Uterus (tissue), 4 donors: ENCODE data around the gene MAP3K6. TPM values are rescaled to one million over a fixed set of nuclear protein-coding genes. Genes with fewer than 3 reads are reported as not detected.

Experiments used
- DNase-seq, 2 donors: peaks; one replicate each; pipeline ENCODE4 v3.0.0-alpha.2; 2019 to 2020
- H3K27ac ChIP-seq, 2 donors: fragments of 200-600 bp; sonication (generic); 1 replicate in 1 of 2; 2 replicates in 1 of 2; pipeline ENCODE4 v1.5.1; 2016 to 2018
- H3K27me3 ChIP-seq, 2 donors: fragments of 200-600 bp; sonication (generic); one replicate each; pipeline ENCODE4 v1.5.1; 2018 to 2019; ENCODE audit warnings: control low read depth in 1 of 2
- H3K36me3 ChIP-seq, 2 donors: fragments of 200-600 bp; sonication (generic); one replicate each; pipeline ENCODE4 v1.5.1; 2019; ENCODE audit warnings: control low read depth in 1 of 2
- H3K4me1 ChIP-seq, 2 donors: fragments of 200-600 bp; sonication (generic); one replicate each; pipeline ENCODE4 v1.5.1; 2018 to 2019; ENCODE audit warnings: control low read depth in 1 of 2
- H3K4me3 ChIP-seq, 2 donors: fragments of 200-600 bp; sonication (generic); 1 replicate in 1 of 2; 2 replicates in 1 of 2; pipeline ENCODE4 v1.5.1; 2018 to 2019; ENCODE audit warnings: mild to moderate bottlenecking in 1 of 2
- H3K9me3 ChIP-seq, 2 donors: fragments of 200-600 bp; sonication (generic); one replicate each; pipeline ENCODE4 v1.5.1; 2019; ENCODE audit warnings: control low read depth in 1 of 2
- POLR2A ChIP-seq, 2 donors: fragments of 450-650 bp; IDR thresholded peaks; one replicate each; pipeline ENCODE4 v1.6.1; 2016; ENCODE audit warnings: antibody characterized with exemption in 2 of 2, mild to moderate bottlenecking in 1 of 2, moderate library complexity in 1 of 2
- intact Hi-C: fragments of 100-400 bp; cut with DNase I; formaldehyde crosslinking; loops from one replicate; pipeline ENCODE4 v1.15.1; 2023; ENCODE audit warnings: low total_unique reads
- total RNA-seq, 4 donors: library from RNA; depleted of rRNA in 3 of 4; stranded (reverse); fragments of >200 nt in 3 of 4; gene quantifications; one replicate each; pipeline versions ENCODE4 v1.1.0 to v1.2.4, GENCODE V29; 2014 to 2023
- TF ChIP-seq, protein P1 (sequence below), 4 experiments: fragments of 200-600 bp in 2 of 4; fragments of 450-650 bp in 2 of 4; sonication (generic) in 2 of 4; IDR thresholded peaks; one replicate each; pipeline ENCODE4 v1.5.1; 2016 to 2019; ENCODE audit warnings: antibody characterized with exemption in 4 of 4, mild to moderate bottlenecking in 2 of 4, moderate library complexity in 1 of 4
- donor health status: DM: yes; HTN: yes; CAD: no.

MAP3K6 gene
- total RNA-seq, 4 donors from 2014 or later = 10.9 to 124 (median 16.5) TPM

DNA sequence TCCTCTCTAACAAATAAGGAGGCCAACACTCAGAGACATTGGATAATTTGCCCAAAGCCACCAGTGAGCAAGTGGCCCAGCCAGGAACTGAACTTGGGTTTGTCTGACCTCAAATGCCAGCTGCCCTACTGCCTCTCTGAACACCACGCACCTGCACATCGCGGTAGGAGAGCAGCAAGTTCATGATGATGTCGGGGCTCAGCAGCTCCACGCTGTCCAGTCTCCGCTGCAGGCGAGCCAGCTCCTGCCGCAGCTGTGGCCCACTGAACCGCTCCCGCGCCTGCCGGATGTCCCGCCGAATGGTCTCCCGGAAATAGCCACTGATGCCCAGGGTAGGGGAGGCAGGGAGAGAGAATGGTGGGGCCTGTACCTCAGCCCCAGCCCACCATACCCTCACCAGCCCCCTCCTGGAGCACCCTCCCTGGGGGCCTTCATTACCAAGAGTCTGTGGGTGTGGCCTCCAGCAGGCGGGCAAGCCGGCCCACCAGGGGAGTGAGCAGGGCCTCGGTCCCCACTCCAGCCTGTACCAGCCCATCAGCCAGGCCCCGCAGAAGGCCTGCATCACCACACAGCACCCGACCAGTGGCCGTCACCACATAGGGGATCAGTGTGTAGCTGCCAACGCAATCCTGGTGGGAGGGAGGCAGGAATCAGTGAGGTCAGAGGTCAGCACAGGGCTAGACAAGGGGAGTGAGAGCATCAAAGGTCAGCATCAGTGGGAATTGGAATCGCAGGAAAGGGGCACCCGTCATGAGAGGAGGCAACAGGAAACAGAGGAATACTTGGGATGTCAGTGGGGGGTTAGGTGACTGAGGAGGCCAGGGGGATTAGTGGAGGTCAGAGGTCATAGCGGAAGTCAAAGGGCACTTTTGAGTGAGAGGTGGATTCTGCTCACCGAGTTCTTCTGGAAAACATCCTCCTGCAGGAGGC lies 2.7 kb downstream of the MAP3K6 start:
- no peak overlapping the region for H3K4me3 ChIP-seq

DNA sequence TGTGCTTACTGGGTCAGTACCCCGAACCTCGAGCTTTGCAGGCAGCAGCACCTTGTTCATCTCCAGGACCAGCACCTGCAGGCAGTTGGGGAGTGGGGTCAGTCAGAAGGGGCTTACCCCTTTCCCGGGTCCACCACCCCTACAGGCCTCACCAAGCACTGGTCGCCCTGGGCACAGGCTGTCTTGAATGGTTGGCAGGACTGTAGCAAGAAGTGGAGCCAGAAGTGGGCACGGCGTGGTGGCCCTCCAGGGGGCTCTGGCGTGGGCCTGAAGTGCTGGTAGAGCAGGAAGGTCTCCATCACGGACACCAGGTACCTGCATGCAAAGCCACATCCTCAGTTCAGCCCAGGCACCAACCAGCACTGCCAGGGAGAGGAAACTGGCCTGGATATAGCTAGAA lies 5.2 kb downstream of the MAP3K6 start:
- Histone ChIP-seq H3K9me3 (no peaks in the 10 kb centered on the region), H3K27ac (no peak overlapping the region), H3K27me3 (no peaks in the 10 kb centered on the region), H3K4me1 (peaks cover 6 to 12% of the 10 kb centered on the region in 2 donors), H3K36me3 (no peaks in the 10 kb centered on the region), H3K4me3 (no peak overlapping the region)
- intact Hi-C loops = no loop called here
- DNase-seq = no peak
- TF ChIP-seq, protein P1, sequence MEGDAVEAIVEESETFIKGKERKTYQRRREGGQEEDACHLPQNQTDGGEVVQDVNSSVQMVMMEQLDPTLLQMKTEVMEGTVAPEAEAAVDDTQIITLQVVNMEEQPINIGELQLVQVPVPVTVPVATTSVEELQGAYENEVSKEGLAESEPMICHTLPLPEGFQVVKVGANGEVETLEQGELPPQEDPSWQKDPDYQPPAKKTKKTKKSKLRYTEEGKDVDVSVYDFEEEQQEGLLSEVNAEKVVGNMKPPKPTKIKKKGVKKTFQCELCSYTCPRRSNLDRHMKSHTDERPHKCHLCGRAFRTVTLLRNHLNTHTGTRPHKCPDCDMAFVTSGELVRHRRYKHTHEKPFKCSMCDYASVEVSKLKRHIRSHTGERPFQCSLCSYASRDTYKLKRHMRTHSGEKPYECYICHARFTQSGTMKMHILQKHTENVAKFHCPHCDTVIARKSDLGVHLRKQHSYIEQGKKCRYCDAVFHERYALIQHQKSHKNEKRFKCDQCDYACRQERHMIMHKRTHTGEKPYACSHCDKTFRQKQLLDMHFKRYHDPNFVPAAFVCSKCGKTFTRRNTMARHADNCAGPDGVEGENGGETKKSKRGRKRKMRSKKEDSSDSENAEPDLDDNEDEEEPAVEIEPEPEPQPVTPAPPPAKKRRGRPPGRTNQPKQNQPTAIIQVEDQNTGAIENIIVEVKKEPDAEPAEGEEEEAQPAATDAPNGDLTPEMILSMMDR (IDR thresholded peaks at IDR 0.05) = no peak
- TF ChIP-seq POLR2A (IDR thresholded peaks at IDR 0.05) = no peak

More for the DNA sequence above, 2.7 kb downstream of the MAP3K6 start:
- peaks cover 10 to 22% of the 10 kb centered on the region in 2 donors for H3K4me1 ChIP-seq
- no peaks in the 10 kb centered on the region for H3K36me3 ChIP-seq
- H3K27me3 ChIP-seq = no peaks in the 10 kb centered on the region
- TF ChIP-seq POLR2A (IDR thresholded peaks at IDR 0.05) = no peak
- TF ChIP-seq, protein P1 (IDR thresholded peaks at IDR 0.05) = no peak
- H3K27ac ChIP-seq = peak overlapping the region in 1 of 2 donors; percentile 96
- no peaks in the 10 kb centered on the region for H3K9me3 ChIP-seq
- DNase-seq = no peak
- intact Hi-C loops = no loop called here

DNA sequence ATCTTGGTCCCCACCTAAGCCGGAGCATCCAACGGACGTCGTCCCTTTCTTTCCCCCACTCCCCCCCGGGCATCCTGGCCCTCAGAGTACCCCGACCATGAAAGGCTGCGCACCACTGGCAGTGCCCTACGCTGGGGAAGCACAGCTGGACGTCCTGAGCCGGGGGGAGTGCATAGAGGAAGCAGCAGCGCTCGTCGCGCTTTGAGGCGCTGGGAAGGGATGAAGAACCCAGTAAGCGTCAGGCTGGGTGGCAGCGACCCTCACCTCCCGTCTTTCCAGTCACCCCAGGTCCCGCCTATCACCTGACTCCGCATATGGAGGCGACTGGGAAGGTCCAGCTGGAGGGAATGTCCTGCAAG lies 5.7 kb downstream of the MAP3K6 start:
- intact Hi-C loops = no loop called here
- Histone ChIP-seq H3K27me3 (no peaks in the 10 kb centered on the region), H3K36me3 (no peaks in the 10 kb centered on the region), H3K27ac (no peak overlapping the region), H3K4me1 (peaks cover 6 to 12% of the 10 kb centered on the region in 2 donors), H3K4me3 (no peak overlapping the region), H3K9me3 (no peaks in the 10 kb centered on the region)
- DNase-seq = no peak
- no peak for TF ChIP-seq POLR2A (IDR thresholded peaks at IDR 0.05)
- TF ChIP-seq, protein P1 (IDR thresholded peaks at IDR 0.05) = no peak

DNA sequence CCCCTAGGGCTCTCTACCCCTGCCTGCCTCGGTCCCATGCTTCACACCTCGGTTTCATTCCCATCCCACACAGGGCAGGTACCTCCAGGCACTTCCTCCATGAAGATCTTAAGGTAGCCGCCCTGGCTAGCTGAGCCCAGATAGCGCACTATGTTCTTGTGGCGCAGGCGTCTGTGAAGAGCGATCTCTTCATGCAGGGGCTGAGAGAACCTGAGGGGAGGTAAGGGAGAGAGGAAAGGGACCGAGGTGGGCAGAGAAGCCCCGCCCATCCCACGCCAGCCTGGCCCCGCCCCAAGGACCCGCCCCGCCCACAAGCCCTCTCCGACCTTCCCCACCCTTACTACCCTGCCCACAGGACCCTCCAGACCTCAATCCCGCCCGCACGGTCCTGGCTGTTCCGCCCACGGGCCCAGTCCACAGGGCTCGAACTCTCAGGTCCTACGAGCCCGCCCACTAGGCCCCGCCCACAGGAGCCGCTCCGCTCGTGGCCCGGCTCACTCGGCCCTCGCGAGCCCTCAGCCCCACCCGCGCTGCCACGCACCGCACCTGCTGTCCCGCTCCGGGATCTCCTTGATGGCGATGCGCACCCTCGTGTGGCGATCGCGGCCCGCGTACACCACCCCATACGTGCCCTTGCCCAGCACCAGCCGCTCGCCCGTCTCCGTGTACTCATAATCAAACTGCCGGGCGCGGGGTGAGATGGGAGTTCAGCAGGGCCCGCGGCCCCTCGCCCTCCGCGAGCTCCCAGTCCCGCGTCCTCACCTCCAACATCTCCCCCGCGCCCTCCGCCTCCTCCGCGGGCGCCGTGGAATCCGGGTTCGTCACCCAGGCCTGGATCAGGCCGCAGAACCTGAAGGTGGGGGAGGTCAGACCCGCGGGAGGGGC lies 6.4 kb downstream of the MAP3K6 start:
- Histone ChIP-seq H3K36me3 (no peaks in the 10 kb centered on the region), H3K4me3 (no peak overlapping the region), H3K27ac (no peak overlapping the region), H3K27me3 (no peaks in the 10 kb centered on the region), H3K4me1 (peaks cover 6 to 12% of the 10 kb centered on the region in 2 donors), H3K9me3 (no peaks in the 10 kb centered on the region)
- intact Hi-C loops = no loop called here
- DNase-seq = no peak
- TF ChIP-seq, protein P1 (IDR thresholded peaks at IDR 0.05) = no peak

DNA sequence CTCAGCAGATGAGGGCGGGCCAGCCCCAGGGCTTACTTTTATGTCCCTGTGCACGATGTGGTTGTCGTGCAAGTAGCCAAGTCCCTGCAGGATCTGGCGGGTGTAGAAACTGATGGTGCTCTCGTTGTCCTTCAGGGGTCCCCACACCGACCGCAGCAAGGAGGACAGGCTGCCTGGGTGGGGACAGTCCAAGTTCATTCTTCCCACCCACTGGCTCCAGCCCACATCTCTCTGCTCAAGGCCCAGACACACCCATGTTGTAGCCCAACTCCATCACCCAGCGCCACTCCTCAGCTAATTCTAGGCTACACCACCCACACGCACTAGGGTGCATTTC lies 7.0 kb downstream of the MAP3K6 start:
- Histone ChIP-seq H3K4me1 (peaks cover 3 to 7% of the 10 kb centered on the region in 2 donors), H3K27ac (no peak overlapping the region), H3K9me3 (no peaks in the 10 kb centered on the region), H3K36me3 (no peaks in the 10 kb centered on the region), H3K27me3 (no peaks in the 10 kb centered on the region), H3K4me3 (no peak overlapping the region)
- DNase-seq = no peak
- TF ChIP-seq POLR2A (IDR thresholded peaks at IDR 0.05) = no peak
- TF ChIP-seq, protein P1 (IDR thresholded peaks at IDR 0.05) = no peak
- intact Hi-C loops = loop anchor here (5.0 kb wide), 1 partner anchor 33 kb away; the partner anchor contains the start of gene GPR3
